DMS153 (cell line): ENCODE measurements around the gene SUFU.

Experiments used
- DNase-seq: peaks from one replicate; lab custom pipeline; 2025; lab: John Stamatoyannopoulos, UW

Gene SUFU

GRCh38 chr10:102620138-102620590 lies 116.4 kb downstream of the SUFU start:
- DNase-seq: no peak

- DNase-seq: no peak
Observed at GRCh38 chr10:102620591-102621442, 117.0 kb downstream of the SUFU start.

GRCh38 chr10:102621443-102622325 lies 117.9 kb downstream of the SUFU start:
- no peak for DNase-seq

GRCh38 chr10:102624094-102624493 lies 120.3 kb downstream of the SUFU start:
- no peak for DNase-seq

GRCh38 chr10:102624751-102625645 lies 121.2 kb downstream of the SUFU start:
- no peak for DNase-seq

GRCh38 chr10:102626026-102626685 lies 122.4 kb downstream of the SUFU start:
- no peak for DNase-seq

- DNase-seq: no peak
Observed at GRCh38 chr10:102627291-102627735, 123.5 kb downstream of the SUFU start.

- no peak for DNase-seq
Observed at GRCh38 chr10:102627736-102628293, 124.0 kb downstream of the SUFU start.

- DNase-seq: peak; percentile 12
Observed at GRCh38 chr10:102628451-102628911, 124.7 kb downstream of the SUFU start.

GRCh38 chr10:102629661-102630614 lies 126.2 kb downstream of the SUFU start:
- no peak for DNase-seq

GRCh38 chr10:102630663-102631062 lies 126.9 kb downstream of the SUFU start:
- DNase-seq: no peak

GRCh38 chr10:102631525-102632393 lies 128.0 kb downstream of the SUFU start:
- DNase-seq: no peak

- no peak for DNase-seq
Observed at GRCh38 chr10:102632394-102633111, 128.8 kb downstream of the SUFU start.

- no peak for DNase-seq
Observed at GRCh38 chr10:102633287-102633686, 129.5 kb downstream of the SUFU start.

GRCh38 chr10:102633848-102634247 lies 130.1 kb downstream of the SUFU start:
- no peak for DNase-seq

- no peak for DNase-seq
Observed at GRCh38 chr10:102634686-102635085, 130.9 kb downstream of the SUFU start.

GRCh38 chr10:102635377-102635776 lies 131.6 kb downstream of the SUFU start:
- DNase-seq: no peak

GRCh38 chr10:102639537-102639936 lies 135.8 kb downstream of the SUFU start:
- DNase-seq: no peak
